Suprapubic skin (tissue), 3 donors: ENCODE data around the gene MEOX2.

Experiments used
- POLR2AphosphoS5 ChIP-seq, 3 donors: sonication (generic); formaldehyde crosslinking; IDR thresholded peaks; one replicate each; pipeline ENCODE4 v1.6.1; 2017; ENCODE audit warnings: antibody characterized with exemption in 3 of 3
- TF ChIP-seq, protein P1 (sequence below), 2 donors: fragments of 200-600 bp in 1 of 2; fragments of 450-650 bp in 1 of 2; sonication (generic) in 1 of 2; IDR thresholded peaks; one replicate each; pipeline ENCODE4 v1.5.1; 2016 to 2019; ENCODE audit warnings: antibody characterized with exemption in 2 of 2, mild to moderate bottlenecking in 1 of 2, moderate library complexity in 1 of 2

DNA sequence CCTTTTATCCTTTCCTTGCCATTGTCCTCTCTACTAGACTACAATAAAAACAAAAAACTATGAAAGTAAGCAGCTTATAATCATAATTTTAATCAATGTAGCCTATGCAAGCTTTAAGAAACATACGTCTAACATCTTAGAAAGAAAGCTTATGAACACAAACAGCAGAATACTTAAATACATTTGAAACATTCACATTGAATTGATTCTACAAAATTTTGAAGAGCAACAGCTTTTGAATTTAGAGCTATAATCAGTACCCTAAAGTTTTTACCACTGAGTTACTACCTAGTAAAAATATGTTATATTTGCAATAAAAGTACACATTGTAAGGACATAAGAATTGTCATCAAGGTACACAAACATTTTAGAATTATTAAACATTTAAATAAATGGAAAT, 7.2 kb downstream of the MEOX2 start:
- TF ChIP-seq, protein P1, sequence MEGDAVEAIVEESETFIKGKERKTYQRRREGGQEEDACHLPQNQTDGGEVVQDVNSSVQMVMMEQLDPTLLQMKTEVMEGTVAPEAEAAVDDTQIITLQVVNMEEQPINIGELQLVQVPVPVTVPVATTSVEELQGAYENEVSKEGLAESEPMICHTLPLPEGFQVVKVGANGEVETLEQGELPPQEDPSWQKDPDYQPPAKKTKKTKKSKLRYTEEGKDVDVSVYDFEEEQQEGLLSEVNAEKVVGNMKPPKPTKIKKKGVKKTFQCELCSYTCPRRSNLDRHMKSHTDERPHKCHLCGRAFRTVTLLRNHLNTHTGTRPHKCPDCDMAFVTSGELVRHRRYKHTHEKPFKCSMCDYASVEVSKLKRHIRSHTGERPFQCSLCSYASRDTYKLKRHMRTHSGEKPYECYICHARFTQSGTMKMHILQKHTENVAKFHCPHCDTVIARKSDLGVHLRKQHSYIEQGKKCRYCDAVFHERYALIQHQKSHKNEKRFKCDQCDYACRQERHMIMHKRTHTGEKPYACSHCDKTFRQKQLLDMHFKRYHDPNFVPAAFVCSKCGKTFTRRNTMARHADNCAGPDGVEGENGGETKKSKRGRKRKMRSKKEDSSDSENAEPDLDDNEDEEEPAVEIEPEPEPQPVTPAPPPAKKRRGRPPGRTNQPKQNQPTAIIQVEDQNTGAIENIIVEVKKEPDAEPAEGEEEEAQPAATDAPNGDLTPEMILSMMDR (IDR thresholded peaks at IDR 0.05): no peak
- no peak for TF ChIP-seq POLR2AphosphoS5 (IDR thresholded peaks at IDR 0.05)
